H1 (cell line): Measurements from ENCODE around the gene ZDHHC1. TPM values are rescaled to one million over a fixed set of nuclear protein-coding genes. Genes with fewer than 3 reads are reported as not detected.

Experiments used
- CEBPB ChIP-seq: IDR thresholded peaks from 2 replicates; pipeline ENCODE4 v1.6.1; 2012; ENCODE audit warnings: low read depth, low read length
- CHD7 ChIP-seq: fragments of 300-600 bp; sonication (generic); IDR thresholded peaks from 2 replicates; pipeline ENCODE4 v1.7.1; 2012; ENCODE audit warnings: low read length, moderate library complexity, mild to moderate bottlenecking, inconsistent platforms; ENCODE audit not compliant: insufficient replicate concordance
- EP300 ChIP-seq, 2 experiments: IDR thresholded peaks; 1 replicate in 1 of 2; 2 replicates in 1 of 2; pipeline ENCODE4 v1.6.1; 2011 to 2012; ENCODE audit warnings: low read depth in 2 of 2, low read length in 2 of 2, mild to moderate bottlenecking in 2 of 2, borderline replicate concordance in 1 of 2, inconsistent platforms in 1 of 2, moderate library complexity in 1 of 2
- KDM5A ChIP-seq: fragments of 200-600 bp; IDR thresholded peaks from 2 replicates; pipeline ENCODE4 v1.7.1; 2012; ENCODE audit warnings: mild to moderate bottlenecking, low read length, inconsistent platforms, mixed read lengths
- POLR2A ChIP-seq, 2 experiments: IDR thresholded peaks; 1 replicate in 1 of 2; 2 replicates in 1 of 2; pipeline ENCODE4 v1.6.1; 2011; ENCODE audit warnings: low read depth in 2 of 2, low read length in 2 of 2, mild to moderate bottlenecking in 2 of 2; ENCODE audit errors: control extremely low read depth in 1 of 2
- SAP30 ChIP-seq: fragments of 300-600 bp; sonication (generic); IDR thresholded peaks from 2 replicates; pipeline ENCODE4 v1.7.1; 2012; ENCODE audit warnings: low read length, moderate library complexity, mild to moderate bottlenecking, inconsistent platforms; ENCODE audit not compliant: insufficient read depth, insufficient replicate concordance
- SIN3A ChIP-seq, 2 experiments: IDR thresholded peaks in 1 of 2; conservative IDR thresholded peaks in 1 of 2; 2 replicates each; pipeline ENCODE4 v1.6.1; 2011 to 2012; ENCODE audit warnings: low read length in 2 of 2, improper control_type of control experiment in 1 of 2, low read depth in 1 of 2, mild to moderate bottlenecking in 1 of 2
- TBP ChIP-seq: IDR thresholded peaks from 2 replicates; pipeline ENCODE4 v1.6.1; 2011; ENCODE audit warnings: low read depth, low read length, improper control_type of control experiment
- polyA plus RNA-seq, 7 experiments: library from polyadenylated mRNA; depleted of rRNA in 3 of 7; stranded (reverse) in 5 of 7; unstranded in 2 of 7; fragments of >200 nt in 5 of 7; fragments of 200-250 nt in 2 of 7; gene quantifications; 1 replicate in 5 of 7; 2 replicates in 1 of 7; 4 replicates in 1 of 7; pipeline versions ENCODE4 v1.2.1 to v1.2.3, GENCODE V29; 2011 to 2013; ENCODE audit warnings: missing spikeins in 2 of 7, mixed read lengths in 2 of 7
- total RNA-seq: library from RNA; stranded (reverse); fragmentation: NEBNext Ultra II Directional; extraction: Animal tissue kit (Norgen Biotek cat#: 25700); gene quantifications from 2 replicates; pipeline ENCODE4 v1.2.1, GENCODE V29; 2021

The ZDHHC1 gene
- total and polyA plus RNA-seq, 2 of the 8 experiments (the other 6 are each of a cell fraction or from before 2014, with no cell fraction given) = 3.1 to 4.9 TPM

GRCh38 chr16:67388191-67388590 lies 28.1 kb downstream of the ZDHHC1 start (continued):
- TF ChIP-seq CHD7 = no peak
- TF ChIP-seq SIN3A (conservative IDR thresholded peaks at IDR 0.05 in 1 of 2, IDR thresholded peaks at IDR 0.05 in 1 of 2; ENCODE audit: low read depth in 1 of 2, low read length in 2 of 2) = no peak
- no peak for TF ChIP-seq KDM5A
- TF ChIP-seq SAP30 = no peak
- TF ChIP-seq TBP = no peak
- TF ChIP-seq EP300 (IDR thresholded peaks at IDR 0.05; ENCODE audit: borderline replicate concordance in 1 of 2, low read depth in 2 of 2, low read length in 2 of 2) = no peak
- TF ChIP-seq CEBPB = no peak
- no peak for TF ChIP-seq POLR2A (IDR thresholded peaks at IDR 0.05; ENCODE audit: control extremely low read depth in 1 of 2, low read depth in 2 of 2, low read length in 2 of 2)
